ENCODE data around the gene NADSYN1.

- TF ChIP-seq, protein P1, sequence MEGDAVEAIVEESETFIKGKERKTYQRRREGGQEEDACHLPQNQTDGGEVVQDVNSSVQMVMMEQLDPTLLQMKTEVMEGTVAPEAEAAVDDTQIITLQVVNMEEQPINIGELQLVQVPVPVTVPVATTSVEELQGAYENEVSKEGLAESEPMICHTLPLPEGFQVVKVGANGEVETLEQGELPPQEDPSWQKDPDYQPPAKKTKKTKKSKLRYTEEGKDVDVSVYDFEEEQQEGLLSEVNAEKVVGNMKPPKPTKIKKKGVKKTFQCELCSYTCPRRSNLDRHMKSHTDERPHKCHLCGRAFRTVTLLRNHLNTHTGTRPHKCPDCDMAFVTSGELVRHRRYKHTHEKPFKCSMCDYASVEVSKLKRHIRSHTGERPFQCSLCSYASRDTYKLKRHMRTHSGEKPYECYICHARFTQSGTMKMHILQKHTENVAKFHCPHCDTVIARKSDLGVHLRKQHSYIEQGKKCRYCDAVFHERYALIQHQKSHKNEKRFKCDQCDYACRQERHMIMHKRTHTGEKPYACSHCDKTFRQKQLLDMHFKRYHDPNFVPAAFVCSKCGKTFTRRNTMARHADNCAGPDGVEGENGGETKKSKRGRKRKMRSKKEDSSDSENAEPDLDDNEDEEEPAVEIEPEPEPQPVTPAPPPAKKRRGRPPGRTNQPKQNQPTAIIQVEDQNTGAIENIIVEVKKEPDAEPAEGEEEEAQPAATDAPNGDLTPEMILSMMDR (IDR thresholded peaks at IDR 0.05): no peak
- no peak for TF ChIP-seq POLR2A (IDR thresholded peaks at IDR 0.05)
- TF ChIP-seq POLR2AphosphoS5 (IDR thresholded peaks at IDR 0.05): peak; percentile 64
Measured at GRCh38 chr11:71481101-71481960, 28.3 kb downstream of the NADSYN1 start.
